ENCODE measurements around the gene OR2A5.

DNA sequence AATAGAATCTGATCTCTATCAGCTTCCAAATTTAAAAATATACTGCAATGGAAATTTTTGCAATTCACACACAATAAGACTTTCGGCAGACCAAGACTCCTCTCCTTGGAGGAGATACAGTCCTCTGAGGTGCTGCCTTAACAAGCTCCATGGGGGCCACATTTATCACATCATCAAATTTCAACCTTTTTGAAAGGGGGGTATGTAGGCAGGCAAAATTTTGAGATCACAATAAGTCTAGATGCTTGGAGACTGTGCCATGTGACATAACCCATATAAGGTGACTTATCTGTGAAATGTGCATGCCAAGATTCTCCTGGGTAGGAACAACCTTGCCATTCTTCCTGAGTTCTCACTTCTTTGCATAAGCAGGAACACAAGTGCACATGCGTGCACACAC lies 37.2 kb downstream of the OR2A5 start, which contains the start of gene OR2A12:
- TF ChIP-seq, protein P1, sequence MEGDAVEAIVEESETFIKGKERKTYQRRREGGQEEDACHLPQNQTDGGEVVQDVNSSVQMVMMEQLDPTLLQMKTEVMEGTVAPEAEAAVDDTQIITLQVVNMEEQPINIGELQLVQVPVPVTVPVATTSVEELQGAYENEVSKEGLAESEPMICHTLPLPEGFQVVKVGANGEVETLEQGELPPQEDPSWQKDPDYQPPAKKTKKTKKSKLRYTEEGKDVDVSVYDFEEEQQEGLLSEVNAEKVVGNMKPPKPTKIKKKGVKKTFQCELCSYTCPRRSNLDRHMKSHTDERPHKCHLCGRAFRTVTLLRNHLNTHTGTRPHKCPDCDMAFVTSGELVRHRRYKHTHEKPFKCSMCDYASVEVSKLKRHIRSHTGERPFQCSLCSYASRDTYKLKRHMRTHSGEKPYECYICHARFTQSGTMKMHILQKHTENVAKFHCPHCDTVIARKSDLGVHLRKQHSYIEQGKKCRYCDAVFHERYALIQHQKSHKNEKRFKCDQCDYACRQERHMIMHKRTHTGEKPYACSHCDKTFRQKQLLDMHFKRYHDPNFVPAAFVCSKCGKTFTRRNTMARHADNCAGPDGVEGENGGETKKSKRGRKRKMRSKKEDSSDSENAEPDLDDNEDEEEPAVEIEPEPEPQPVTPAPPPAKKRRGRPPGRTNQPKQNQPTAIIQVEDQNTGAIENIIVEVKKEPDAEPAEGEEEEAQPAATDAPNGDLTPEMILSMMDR (IDR thresholded peaks at IDR 0.05; ENCODE audit: insufficient read depth, low read length) = no peak
- TF ChIP-seq POLR2AphosphoS5 (IDR thresholded peaks at IDR 0.05; ENCODE audit: low read depth) = no peak

Measured in HL-60 (cell line).